ENCODE measurements around the gene NINL. TPM values are rescaled to one million over a fixed set of nuclear protein-coding genes. Genes with fewer than 3 reads are reported as not detected.

Gene NINL
- total RNA-seq, 1 experiment from 2014 or later, result 2.8 TPM

GRCh38 chr20:25444556-25444955, 140.8 kb downstream of the NINL start:
- DNase-seq (ENCODE audit: extremely low read depth, low read depth), result no peak

- no peak for DNase-seq (ENCODE audit: extremely low read depth, low read depth)
Observed at GRCh38 chr20:25439328-25439727, 146.0 kb downstream of the NINL start.

- DNase-seq (ENCODE audit: extremely low read depth, low read depth), result no peak
Observed at GRCh38 chr20:25437153-25437581, 148.2 kb downstream of the NINL start.

- DNase-seq (ENCODE audit: extremely low read depth, low read depth), result no peak
Observed at GRCh38 chr20:25424536-25424935, 160.8 kb downstream of the NINL start.

- DNase-seq (ENCODE audit: extremely low read depth, low read depth), result no peak
Observed at GRCh38 chr20:25422032-25422431, 163.3 kb downstream of the NINL start.

- DNase-seq (ENCODE audit: extremely low read depth, low read depth), result no peak
Observed at GRCh38 chr20:25421102-25421501, 164.2 kb downstream of the NINL start.

GRCh38 chr20:25418776-25419175, 166.6 kb downstream of the NINL start:
- DNase-seq (ENCODE audit: extremely low read depth, low read depth), result no peak

- DNase-seq (ENCODE audit: extremely low read depth, low read depth), result no peak
Observed at GRCh38 chr20:25408890-25409289, 176.4 kb downstream of the NINL start.

- no peak for DNase-seq (ENCODE audit: extremely low read depth, low read depth)
Observed at GRCh38 chr20:25408170-25408547, 177.2 kb downstream of the NINL start.

- DNase-seq (ENCODE audit: extremely low read depth, low read depth), result peak; percentile 83
Observed at GRCh38 chr20:25407311-25408169, 177.8 kb downstream of the NINL start, which contains the start of gene GINS1. Gene GINS1, plus strand, starts transcription at chr20:25407673. Its CDS starts 148 bp downstream, at chr20:25407821.

Small RNA genes lying within 50 kb of the gene (small RNA-seq; reads per million reads assigned to genes)
- 0 reads per million in 2 experiments for gene RNU6ATAC17P

Other genes starting within 250 kb of the NINL start
- 25.9 and 33.6 TPM in 2 replicates for gene ABHD12, start 194.7 kb downstream of the NINL start, total RNA-seq (2014; rRNA removed; shearing (Covaris generic))
- gene GINS1, start 177.9 kb downstream of the NINL start, total RNA-seq (2014; rRNA removed; shearing (Covaris generic)), result 19.0 and 22.1 TPM in 2 replicates
- gene NANP, start 38.5 kb upstream of the NINL start, total RNA-seq (2014; rRNA removed; shearing (Covaris generic)), result 9.7 and 14.7 TPM in 2 replicates
- 14.4 and 17.0 TPM in 2 replicates for gene ZNF337, start 111.3 kb upstream of the NINL start, total RNA-seq (2014; rRNA removed; shearing (Covaris generic))